Testis (tissue), 3 donors: ENCODE results near the gene GPR39. TPM values are rescaled to one million over a fixed set of nuclear protein-coding genes. Genes with fewer than 3 reads are reported as not detected.

Experiments used
- DNase-seq: peaks from one replicate; pipeline ENCODE4 v3.0.0-alpha.2; 2019
- H3K27ac ChIP-seq, 2 donors: fragments of 200-600 bp; sonication (generic); one replicate each; pipeline ENCODE4 v1.5.1; 2019
- H3K27me3 ChIP-seq: fragments of 200-600 bp; sonication (generic); one replicate; pipeline ENCODE4 v1.5.1; 2019
- H3K36me3 ChIP-seq: fragments of 200-600 bp; sonication (generic); one replicate; pipeline ENCODE4 v1.5.1; 2017; ENCODE audit warnings: low read depth; ENCODE audit errors: missing control alignments
- H3K4me1 ChIP-seq: fragments of 200-600 bp; sonication (generic); one replicate; pipeline ENCODE4 v1.5.1; 2019
- H3K4me3 ChIP-seq, 2 donors: fragments of 200-600 bp; sonication (generic); one replicate each; pipeline ENCODE4 v1.5.1; 2017 to 2019
- H3K9me3 ChIP-seq: fragments of 200-600 bp; sonication (generic); one replicate; pipeline ENCODE4 v1.5.1; 2017
- CTCF ChIP-seq, 3 experiments: fragments of 450-650 bp in 2 of 3; fragments of 200-600 bp in 1 of 3; sonication (generic) in 1 of 3; IDR thresholded peaks; one replicate each; pipeline ENCODE4 v1.5.1; 2016 to 2019; ENCODE audit warnings: antibody characterized with exemption in 3 of 3, mild to moderate bottlenecking in 2 of 3, moderate library complexity in 1 of 3
- POLR2A ChIP-seq: fragments of 450-650 bp; IDR thresholded peaks from one replicate; pipeline ENCODE4 v1.6.1; 2017; ENCODE audit warnings: antibody characterized with exemption, mild to moderate bottlenecking, moderate library complexity
- WGBS, 2 donors: methylation state at CpG; one replicate each; pipeline ENCODE4 v1.1.5; 2018; 5-methylcytosine and 5-hydroxymethylcytosine counted together
- intact Hi-C: fragments of 100-400 bp; cut with DNase I; formaldehyde crosslinking; loops from one replicate; pipeline ENCODE4 v1.15.1; 2023; ENCODE audit warnings: low total_unique reads
- polyA plus RNA-seq: library from polyadenylated mRNA; stranded (reverse); fragments of 350-450 nt; fragmentation: Illumina TruSeq; extraction: RNeasy Lipid Tissue Mini Kit (QIAGEN cat#74804); gene quantifications from one replicate; pipeline ENCODE4 v1.2.3, GENCODE V29; 2014; ENCODE audit warnings: low read depth, low replicate concordance; ENCODE audit not compliant: insufficient read depth
- total RNA-seq, 2 donors: library from RNA; depleted of rRNA; stranded (reverse); fragments of >200 nt; gene quantifications; one replicate each; pipeline ENCODE4 v1.2.3, GENCODE V29; 2016

The GPR39 gene
- total and polyA plus RNA-seq, 3 donors from 2014 or later, result 2.7 to 19.5 (median 4.0) TPM

DNA sequence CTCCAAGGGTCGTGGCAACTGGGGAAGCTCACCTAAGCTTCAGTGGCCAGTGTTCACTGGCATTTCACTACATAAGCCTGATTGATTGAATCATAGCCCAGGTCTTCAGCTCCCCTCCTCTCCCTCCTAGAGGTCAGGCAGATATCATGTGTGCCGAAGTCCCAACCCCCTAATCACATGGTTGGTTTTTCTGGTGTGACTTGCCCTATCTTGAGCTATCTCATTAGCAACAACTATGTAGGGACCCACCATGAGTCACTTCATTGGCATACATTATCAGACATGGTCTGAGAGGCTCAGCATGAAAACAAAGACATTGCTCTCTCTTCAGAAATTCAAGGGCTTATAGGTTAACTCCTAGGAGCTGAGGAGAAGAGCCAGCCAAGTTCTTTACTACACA lies 176.6 kb downstream of the GPR39 start:
- no peaks in the 10 kb centered on the region for H3K27me3 ChIP-seq
- WGBS, 2 donors, result 84 to 90% methylated on average over 2 of the region's 2 CpGs
- H3K9me3 ChIP-seq, result no peaks in the 10 kb centered on the region
- intact Hi-C loops, result no loop called here
- no peak for DNase-seq
- no peak overlapping the region for H3K27ac ChIP-seq
- H3K4me1 ChIP-seq, result no peaks in the 10 kb centered on the region
- no peak overlapping the region for H3K4me3 ChIP-seq
- no peaks in the 10 kb centered on the region for H3K36me3 ChIP-seq
- TF ChIP-seq POLR2A (no peak), CTCF (IDR thresholded peaks at IDR 0.05) (no peak)

DNA sequence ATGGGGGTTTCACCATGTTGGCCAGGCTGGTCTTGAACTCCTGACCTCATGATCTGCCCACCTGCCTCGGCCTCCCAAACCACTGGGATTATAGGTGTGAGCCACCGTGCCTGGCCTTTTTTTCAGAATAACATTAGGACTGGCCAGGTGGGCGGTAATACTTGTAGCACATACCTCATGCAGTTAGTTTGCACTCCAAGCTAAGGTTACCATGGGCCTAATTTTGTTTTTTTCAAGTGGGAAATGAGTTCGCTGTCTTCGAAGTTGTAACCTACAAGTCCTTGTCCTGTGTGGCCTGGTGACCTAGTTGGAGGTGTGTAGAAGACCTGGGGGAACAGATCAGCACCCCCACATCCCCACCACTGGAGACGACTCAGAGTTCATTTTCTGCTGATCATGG lies 178.6 kb downstream of the GPR39 start:
- no peaks in the 10 kb centered on the region for H3K36me3 ChIP-seq
- no peak for TF ChIP-seq CTCF (IDR thresholded peaks at IDR 0.05)
- no peak for TF ChIP-seq POLR2A
- 91 to 94% methylated on average over 6 of the region's 6 CpGs for WGBS, 2 donors
- no peak overlapping the region for H3K27ac ChIP-seq
- intact Hi-C loops, result no loop called here
- no peaks in the 10 kb centered on the region for H3K9me3 ChIP-seq
- no peaks in the 10 kb centered on the region for H3K27me3 ChIP-seq
- no peak for DNase-seq
- no peak overlapping the region for H3K4me3 ChIP-seq
- no peaks in the 10 kb centered on the region for H3K4me1 ChIP-seq

GRCh38 chr2:132595693-132596092 lies 179.1 kb downstream of the GPR39 start:
- Histone ChIP-seq H3K4me3 (no peak overlapping the region), H3K36me3 (no peaks in the 10 kb centered on the region), H3K4me1 (no peaks in the 10 kb centered on the region), H3K9me3 (no peaks in the 10 kb centered on the region), H3K27ac (no peak overlapping the region), H3K27me3 (no peaks in the 10 kb centered on the region)
- TF ChIP-seq CTCF (IDR thresholded peaks at IDR 0.05), result no peak
- no peak for TF ChIP-seq POLR2A
- DNase-seq, result no peak
- intact Hi-C loops, result no loop called here
- WGBS, 2 donors, result 86 to 88% methylated on average over 2 of the region's 2 CpGs

GRCh38 chr2:132597166-132597565 lies 180.6 kb downstream of the GPR39 start:
- H3K27me3 ChIP-seq, result no peaks in the 10 kb centered on the region
- intact Hi-C loops, result no loop called here
- no peak for TF ChIP-seq POLR2A
- TF ChIP-seq CTCF (IDR thresholded peaks at IDR 0.05), result no peak
- H3K4me3 ChIP-seq, result no peak overlapping the region
- no peaks in the 10 kb centered on the region for H3K4me1 ChIP-seq
- no peak for DNase-seq
- no peaks in the 10 kb centered on the region for H3K36me3 ChIP-seq
- H3K9me3 ChIP-seq, result no peaks in the 10 kb centered on the region
- H3K27ac ChIP-seq, result no peak overlapping the region

- DNase-seq, result no peak
- Histone ChIP-seq H3K4me3 (no peak overlapping the region), H3K27me3 (no peaks in the 10 kb centered on the region), H3K4me1 (no peaks in the 10 kb centered on the region), H3K9me3 (no peaks in the 10 kb centered on the region), H3K27ac (no peak overlapping the region), H3K36me3 (no peaks in the 10 kb centered on the region)
- 74 to 80% methylated on average over 1 of the region's 1 CpG for WGBS, 2 donors
- intact Hi-C loops, result no loop called here
- TF ChIP-seq CTCF (IDR thresholded peaks at IDR 0.05) (no peak), POLR2A (no peak)
These were observed 181.2 kb downstream of the GPR39 start for GRCh38 chr2:132597831-132598230.
